Suppressor macrophage (primary cell): Measurements from ENCODE around the gene MRPL18.
"Not testable (repeated sequence)": the region's sequence is repeated elsewhere in the genome, so short reads cannot be mapped to it uniquely, and the experiment has no call there.

Experiments
- DNase-seq, 4 experiments: peaks; one replicate each; pipeline ENCODE4 v3.0.0-alpha.2; 2020 to 2022
- total RNA-seq, 17 experiments: gene quantifications; one replicate each; lab custom pipeline; 2026; ENCODE audit warnings: mixed read lengths in 6 of 17, inconsistent platforms in 3 of 17; lab: John Stamatoyannopoulos, UW

Gene MRPL18
- 16.5 to 48.0 (median 31.4) reads per million in 17 experiments for total RNA-seq

DNA sequence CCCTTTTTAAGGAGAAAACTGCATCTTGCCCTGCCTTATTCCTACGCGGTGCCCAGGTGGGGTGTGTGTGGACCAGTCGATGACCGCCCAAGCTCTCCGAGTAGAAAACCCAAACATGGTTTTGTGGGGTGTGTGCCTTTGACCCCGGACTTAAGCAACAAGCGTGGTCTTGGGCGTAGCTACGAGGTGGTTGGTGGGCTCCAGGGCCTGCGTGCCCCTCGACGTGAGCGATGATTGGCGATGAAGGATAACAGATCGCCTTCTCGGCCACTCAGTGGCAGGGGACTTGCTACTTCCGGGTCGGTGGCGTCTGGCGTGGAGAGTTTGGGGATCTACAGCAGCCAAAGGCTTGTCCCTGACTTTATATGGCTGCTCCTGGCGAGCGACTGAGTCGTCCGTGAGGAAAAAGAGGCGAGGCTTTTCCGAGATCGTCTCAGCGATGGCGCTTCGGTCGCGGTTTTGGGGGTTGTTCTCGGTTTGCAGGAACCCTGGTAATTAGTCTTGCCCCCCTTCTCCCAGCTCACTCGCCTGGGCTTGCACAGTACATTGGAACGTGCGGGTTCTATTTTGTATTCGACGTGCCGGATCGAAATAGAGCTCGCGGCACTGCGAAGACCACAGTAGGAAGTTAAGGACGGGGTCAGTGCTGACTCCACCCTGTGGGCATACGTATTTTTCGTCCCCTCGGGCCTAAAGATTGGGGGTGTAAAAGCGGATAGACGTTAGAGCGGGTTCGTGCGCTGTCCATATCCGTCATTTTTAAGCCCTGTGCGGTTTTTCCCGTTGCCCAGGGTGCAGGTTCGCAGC is at the start of gene MRPL18:
Gene MRPL18 (plus strand): TSS at position 319 of the 807 bp plus-strand sequence. CDS start 121 bp downstream, at position 440.
- peak; percentile 96 to 99 (median 98) for DNase-seq

DNA sequence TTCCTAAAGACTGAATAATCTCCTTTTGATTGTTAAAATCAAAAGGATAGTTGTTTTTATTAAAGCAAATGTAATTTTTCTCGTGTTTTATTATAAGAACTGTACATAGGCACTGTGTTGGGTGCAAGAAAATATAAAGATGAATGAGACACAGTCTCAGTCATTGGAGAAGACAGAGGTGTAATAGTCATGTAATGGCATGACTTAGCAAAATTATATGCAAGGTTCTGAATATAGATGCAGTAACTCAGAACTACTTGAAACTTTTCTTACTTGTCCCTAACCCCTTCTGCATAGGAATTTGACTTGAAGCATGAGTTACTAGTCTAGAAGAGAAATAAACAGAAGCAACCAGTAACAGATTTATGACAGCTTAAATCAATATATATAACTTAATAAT is 48.1 kb upstream of the MRPL18 start:
- DNase-seq: no peak

DNA sequence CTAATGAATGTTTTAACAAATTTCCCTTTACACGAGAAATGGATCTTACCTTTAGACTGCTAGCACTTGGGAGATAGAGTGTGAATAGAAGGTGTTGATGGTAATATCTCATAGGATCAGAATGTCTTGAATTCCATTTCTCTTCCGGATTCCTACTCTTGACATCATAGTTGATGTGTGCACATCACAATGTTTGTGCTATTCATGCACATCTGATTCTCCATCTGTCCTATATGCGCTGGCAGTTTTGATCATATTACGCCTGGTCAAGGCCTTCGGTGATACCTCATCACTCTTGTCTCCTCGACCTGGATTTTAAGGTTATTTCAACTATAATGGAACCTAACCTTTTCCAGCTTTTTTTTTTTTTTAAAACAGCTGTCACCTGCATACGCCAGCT is 45.2 kb upstream of the MRPL18 start:
- no peak for DNase-seq

DNA sequence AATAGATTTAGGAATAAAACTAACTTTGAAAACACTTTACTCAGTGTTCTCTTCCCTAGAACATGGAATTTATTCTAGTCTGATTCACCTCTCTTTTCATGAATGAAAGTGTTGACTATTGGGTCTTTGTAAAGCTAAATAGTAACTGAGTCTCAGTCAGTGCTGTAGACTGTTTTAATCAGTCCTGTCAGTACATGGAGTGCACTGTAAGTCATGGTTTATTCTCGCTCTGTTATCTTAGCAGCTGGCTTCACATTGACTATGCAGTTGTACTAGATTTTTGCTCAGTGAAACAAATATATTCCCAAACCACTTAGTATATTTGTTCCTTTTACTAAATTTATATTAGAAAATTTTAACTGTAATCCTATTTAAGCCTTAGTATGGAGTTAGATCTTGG is 43.5 kb upstream of the MRPL18 start:
- DNase-seq: no peak

DNA sequence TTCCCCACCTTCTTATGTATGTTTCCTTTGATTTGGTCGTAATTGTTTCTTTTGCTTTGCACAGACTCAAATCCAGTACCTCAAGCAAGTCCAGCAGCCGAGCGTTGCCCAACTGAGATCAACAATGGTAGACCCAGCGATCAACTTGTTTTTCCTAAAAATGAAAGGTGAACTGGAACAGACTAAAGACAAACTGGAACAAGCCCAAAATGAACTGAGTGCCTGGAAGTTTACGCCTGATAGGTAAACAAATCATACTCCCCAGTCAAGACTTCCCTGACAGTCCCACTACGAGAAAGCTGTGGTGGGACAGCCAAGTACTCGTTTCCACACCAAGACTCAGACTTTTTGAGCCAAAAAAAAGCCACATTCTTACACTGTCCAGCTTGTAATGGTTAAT is 42.1 kb upstream of the MRPL18 start:
- DNase-seq: not testable (repeated sequence)

DNA sequence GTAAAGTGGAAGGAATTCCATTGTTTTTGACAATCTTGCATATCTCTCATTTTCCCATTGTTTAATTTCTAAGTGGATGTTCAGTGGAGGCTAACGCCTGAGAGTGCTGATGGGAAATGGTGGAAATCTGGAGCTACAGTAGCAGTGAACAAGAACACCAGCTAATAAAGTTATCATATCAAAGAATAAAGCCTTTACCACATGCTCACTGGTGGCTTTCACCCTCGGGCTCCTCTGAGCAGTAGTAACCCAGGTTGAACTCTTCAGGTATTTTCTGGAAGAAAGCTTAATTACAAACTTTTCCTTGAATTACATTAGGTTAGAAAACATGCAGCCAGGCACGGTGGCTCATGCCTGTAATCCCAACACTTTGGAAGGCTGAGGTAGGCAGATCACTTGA is 38.8 kb upstream of the MRPL18 start:
- DNase-seq: no peak

DNA sequence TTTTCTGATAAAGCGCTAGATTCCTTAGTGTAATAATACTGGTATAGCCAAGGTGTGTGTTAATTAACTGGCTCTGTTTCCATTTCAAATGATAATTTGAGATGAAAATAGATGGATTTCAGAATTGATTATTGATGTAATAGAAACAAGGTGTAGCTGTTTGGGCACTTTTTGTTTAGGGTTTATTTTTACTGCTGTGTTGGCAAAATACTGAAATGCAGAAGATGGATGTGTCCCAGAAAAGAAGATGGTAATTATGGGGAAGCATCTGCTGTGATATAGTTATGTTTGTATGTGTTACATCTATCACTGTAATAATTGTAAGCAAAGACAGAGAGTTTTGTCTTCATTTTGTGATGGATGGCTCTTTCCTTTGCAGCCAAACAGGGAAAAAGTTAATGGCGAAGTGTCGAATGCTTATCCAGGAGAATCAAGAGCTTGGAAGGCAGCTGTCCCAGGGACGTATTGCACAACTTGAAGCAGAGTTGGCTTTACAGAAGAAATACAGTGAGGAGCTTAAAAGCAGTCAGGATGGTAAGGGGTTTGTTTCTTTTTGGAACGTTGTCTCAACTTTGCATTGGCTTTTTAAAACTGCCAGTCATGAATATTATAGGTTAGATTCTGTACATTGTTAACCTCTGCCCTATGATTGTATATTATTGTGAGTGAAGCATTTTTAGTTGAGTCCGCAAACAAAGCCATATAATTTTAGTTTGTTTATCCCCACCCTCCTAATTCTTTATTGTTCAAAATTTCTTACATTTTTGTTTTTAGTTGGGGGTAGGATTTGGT is 37.0 kb upstream of the MRPL18 start:
- DNase-seq: no peak

DNA sequence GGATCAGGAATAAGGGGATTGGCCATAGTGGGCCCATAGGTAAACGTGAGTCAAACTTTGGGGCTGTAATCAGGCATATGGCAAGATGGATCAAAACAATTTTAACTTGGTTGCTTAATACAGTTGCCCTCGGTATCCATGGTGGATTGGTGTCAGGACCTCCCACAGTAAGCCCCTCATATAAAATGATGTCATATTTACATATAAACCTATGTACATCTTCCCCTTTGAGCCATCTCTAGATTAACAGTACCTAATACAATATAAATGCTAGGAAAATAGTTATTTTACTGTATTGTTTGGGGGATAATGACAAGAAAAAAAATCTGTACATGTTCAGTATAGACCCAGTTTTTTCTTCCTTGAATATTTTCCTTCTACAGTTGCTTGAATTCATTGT is 35.9 kb upstream of the MRPL18 start:
- DNase-seq: no peak

DNA sequence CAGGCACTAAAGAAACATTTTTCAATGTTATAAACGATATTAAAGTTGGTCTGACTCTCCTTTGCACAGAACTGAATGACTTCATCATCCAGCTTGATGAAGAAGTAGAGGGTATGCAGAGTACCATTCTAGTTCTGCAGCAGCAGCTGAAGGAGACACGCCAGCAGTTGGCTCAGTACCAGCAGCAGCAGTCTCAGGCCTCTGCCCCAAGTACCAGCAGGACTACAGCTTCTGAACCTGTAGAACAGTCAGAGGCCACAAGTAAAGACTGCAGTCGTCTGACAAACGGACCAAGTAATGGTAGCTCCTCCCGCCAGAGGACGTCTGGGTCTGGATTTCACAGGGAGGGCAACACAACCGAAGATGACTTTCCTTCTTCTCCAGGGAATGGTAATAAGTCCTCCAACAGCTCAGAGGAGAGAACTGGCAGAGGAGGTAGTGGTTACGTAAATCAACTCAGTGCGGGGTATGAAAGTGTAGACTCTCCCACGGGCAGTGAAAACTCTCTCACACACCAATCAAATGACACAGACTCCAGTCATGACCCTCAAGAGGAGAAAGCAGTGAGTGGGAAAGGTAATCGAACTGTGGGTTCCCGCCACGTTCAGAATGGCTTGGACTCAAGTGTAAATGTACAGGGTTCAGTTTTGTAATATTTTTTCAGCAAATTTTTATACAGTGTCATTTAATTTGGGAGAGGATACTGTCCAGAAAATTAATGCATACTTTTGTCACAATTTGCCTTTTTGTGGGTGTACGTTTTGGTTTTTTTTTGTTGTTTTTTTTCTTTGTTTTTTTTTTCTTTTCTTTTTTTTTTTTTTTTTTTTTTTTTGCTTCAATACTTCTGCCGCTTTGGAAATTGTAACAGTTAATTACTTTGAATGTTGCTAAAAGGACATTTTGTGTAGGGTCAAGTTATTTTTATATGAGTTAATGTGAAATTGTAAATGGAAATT is 35.0 kb upstream of the MRPL18 start:
- DNase-seq: no peak

DNA sequence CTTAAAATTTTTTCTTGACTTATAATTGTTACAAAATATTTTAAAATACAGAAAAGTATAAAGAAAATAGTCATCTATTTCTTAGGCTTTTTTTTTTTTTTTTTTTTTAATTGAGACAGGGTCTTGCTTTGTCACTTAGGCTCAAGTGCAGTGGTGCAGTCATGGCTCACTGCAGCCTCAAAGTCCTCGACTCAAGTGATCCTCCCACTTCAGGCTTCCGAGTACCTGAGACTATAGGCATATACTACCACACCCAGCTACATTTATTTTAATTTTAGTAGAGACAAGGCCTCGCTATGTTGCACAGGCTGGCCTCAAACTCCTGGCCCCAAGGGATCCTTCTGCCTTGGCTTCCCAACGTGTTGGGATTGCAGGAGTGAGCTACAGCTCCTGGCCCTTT is 33.8 kb upstream of the MRPL18 start:
- DNase-seq: no peak

DNA sequence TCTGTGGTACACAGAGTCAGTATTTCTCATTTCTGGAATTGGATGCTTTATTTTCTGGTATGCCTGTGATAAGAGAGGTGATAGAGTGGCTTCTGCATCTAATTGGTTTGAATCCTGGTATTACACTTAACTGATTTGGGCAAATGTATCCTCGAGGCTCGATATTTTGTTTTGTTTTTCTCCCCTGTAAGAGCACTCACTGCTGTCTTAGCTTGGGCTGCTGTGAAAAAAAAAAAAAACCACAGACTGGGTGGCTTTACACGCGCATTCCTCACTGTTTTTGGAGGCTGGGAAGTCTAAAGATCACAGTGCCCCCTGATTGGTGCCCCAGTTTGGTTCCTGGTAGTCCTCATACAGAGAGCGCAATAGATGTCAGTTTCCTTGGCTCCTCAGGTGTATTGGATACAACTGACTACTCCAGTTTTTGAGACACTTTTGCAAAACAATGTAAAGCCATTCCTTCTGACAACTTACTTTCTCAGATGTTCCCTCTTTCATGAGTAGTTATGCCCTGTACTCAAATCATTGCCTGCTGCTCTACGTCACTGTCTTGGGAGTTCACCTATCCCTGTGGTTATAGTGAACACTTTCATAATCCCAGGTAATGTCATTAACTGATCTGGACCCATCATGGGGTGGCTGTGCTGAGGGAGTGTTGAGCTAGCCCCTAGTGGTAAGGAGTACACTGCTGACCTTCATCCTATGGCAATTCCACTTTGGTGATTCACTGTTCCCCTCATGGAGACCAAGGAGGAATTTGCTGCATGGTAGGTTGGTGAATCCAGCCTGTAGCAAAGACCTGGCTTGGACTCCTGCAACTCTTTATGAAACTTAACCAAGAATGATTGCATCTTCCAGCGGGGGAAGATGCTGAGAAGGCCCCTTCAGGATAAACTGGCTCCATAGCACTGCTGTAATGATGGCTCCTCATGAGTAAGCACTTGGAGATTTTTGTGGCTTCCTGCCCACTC is 32.0 kb upstream of the MRPL18 start:
- no peak for DNase-seq

DNA sequence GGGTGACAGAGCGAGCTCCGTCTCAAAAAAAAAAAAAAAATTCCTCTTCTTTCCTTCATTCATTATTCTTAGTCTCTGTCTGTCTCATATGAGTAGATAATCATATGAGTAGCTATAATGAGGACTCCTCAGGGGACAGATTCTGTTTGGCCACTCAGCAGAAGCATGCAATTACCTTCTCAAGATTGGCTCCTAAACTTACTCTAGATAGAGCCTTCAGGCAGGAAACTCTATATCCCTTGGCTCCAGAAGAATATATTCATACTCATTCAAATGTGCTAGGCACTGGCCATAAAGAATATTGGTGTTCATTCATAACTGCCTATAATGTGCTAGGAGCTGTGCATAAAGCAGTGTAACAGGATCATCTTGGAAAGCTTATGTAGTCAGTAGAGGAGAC is 30.6 kb upstream of the MRPL18 start:
- DNase-seq: no peak

DNA sequence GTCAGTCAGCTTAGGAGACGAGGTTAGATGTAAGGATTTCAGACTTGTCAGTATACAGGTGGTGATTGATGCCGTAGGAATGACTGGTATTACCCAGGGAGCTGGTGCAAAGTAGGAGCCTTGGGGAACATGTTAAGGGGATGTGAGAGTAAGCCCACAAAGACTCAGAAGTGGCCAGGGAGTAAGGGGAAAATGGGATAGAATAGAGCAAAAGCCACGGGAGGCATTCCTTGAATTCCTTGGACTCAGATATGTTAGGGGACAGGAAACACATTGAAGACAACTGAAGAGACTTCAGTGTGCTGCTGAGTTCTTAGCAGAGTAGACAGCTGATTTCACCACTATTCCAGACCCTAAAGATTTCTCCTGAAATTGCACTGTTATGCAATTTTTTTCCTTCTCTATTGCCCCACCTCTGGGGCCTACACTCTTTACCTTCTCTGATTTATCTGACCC is 29.6 kb upstream of the MRPL18 start:
- DNase-seq: peak in 2 of 4 experiments; percentile 5 to 10

DNA sequence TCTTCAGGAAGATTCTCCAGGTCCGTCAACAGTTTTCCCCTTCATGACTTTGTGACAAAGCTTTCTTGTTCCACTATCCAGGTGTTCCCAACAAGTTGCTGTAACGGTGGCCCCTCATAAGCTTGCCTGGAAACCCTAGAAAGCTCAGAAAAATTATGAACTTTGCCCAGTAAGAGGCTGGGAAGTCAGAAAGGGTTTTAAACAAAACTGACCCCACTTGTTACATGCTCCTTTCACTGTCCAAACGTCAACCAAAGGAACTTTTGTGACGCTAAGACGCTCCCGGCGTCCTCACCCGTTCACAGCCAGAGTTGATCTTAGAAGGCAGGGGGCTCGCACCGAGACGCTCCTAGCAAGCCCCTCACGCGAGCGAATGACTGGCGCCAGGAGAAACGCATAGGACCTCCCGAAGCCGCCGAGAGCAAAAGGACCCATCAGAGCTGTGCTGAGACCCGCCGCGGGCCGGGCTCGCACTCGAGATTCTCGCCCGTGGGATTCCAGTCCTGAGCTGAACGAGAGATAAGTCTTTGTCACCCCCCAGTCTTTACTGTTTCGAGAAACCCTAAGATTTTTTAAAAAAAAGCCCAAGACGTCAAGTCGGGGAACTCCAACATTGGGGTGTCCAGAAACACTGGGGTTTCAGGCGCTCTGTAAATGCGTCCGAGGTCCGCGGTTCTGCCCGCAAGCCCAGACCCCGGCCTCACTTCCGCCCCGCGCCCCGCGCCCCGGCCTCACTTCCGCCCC is 29.0 kb upstream of the MRPL18 start:
- DNase-seq: peak in 2 of 4 experiments; percentile 7 to 34

DNA sequence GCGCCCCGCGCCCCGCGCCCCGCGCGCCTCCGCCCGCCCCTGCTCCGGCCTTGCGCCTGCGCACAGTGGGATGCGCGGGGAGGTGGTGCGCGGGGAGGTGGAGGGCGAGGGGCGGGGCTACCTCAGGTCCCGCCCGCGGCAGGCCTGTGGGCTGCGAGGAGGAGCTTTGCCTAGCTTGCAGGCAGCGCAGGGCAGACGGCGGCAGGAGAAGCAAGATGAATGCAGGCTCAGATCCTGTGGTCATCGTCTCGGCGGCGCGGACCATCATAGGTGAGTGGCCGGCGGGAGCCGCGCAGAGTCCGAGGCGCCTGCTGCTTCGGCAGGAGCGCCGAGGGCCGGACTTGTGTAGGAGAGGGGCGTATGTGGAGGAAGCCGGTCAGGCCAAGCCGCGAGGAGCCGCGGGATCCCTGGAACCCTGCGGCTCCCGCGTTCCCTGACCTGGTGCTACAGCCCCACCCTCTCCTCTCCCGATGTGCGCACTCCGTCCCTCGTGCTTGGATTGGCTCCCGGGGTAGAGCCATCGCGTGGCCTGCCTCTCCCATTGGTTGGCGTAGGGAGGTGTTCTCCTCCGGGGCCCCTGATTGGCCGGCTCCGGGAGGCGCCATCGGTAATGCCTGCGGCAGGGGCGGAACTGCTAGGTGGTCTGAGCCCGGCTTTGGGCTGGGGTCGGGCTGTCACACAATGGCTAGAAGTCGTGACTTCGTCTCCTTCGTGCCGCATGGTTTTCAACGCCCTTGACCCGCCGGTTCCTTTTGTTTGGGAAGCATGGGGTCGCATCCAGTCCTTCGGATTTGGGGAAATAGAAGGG is 28.2 kb upstream of the MRPL18 start, which contains the start of gene ACAT2:
Gene ACAT2 (plus strand): TSS at position 173 of the 808 bp plus-strand sequence. CDS start 43 bp downstream, at position 216.
- DNase-seq: peak; percentile 94 to 97 (median 97)

DNA sequence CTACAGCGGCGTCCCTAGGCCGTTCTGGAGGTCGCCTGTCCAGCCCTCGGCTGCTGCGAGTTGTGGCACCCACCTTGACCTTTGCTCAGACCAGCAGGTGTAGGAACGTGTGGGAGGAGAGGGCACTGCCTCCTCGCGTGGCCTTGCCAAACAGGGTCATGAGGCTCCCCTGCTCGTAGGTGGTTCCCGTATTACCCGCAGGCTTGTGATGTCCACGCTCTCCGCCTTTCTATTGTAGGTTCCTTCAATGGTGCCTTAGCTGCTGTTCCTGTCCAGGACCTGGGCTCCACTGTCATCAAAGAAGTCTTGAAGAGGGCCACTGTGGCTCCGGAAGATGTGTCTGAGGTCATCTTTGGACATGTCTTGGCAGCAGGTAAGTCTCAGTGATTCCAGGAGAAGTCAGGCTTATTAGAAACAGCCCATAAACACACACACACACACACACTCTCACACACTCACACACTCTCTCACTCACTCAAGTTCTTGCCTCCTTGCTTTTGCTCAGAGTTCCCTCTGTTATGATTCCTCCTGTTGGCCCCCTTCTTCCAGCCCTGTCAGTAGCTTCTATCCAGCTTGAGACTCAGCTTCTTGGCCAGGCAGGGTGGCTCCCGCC is 27.5 kb upstream of the MRPL18 start:
- peak; percentile 73 to 87 (median 80) for DNase-seq

DNA sequence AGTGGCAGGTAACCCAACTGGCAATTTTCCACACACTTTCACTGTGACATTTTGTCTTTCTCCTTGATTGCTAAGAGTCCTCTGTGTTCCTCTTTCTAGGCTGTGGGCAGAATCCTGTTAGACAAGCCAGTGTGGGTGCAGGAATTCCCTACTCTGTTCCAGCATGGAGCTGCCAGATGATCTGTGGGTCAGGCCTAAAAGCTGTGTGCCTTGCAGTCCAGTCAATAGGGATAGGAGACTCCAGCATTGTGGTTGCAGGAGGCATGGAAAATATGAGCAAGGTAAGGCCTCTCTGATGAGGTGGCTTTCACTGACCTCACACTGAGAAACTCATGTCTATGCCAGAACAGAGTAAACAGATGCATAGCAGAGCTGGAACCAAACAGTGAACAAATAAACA is 23.4 kb upstream of the MRPL18 start:
- peak in 3 of 4 experiments; percentile 29 to 42 (median 32) for DNase-seq

DNA sequence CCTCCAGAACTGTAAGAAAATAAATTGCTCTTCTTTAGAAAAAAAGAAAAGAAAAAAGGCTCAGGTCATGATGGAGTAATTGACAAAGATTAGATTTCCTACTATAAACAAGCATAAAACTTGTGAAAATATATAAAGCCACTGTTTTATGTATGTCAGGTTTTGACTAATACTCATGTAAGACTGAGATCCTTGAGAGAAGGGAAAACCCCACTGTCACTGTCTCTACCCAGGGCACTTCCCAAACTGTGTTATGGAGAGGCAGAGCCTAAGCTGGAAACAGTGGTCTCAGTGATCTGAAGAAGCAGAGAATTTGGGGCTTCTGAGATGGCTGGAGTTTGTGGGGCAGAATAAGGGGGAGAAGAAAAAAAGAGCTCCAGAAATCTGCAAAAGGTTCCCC is 20.8 kb upstream of the MRPL18 start:
- DNase-seq: no peak

DNA sequence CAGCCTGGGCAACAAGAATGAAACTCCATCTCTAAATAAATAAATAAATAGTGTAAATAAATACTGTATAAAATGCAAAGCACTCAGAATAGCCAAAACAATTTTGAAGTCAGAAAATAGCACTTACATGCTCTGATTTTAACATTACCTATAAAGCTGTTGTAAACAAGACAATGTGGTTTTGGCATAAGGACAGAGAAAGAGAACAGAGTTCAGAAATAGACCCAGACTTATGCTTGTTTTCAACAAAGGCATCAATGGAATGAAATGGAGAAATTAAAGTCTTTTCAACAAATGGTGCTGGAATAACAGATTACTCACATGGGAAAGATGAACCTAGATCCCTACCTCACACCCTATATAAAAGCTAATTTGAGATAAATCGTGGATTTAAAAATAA is 18.1 kb upstream of the MRPL18 start:
- DNase-seq: no peak
